ENCODE measurements around the gene RNF7. TPM values are rescaled to one million over a fixed set of nuclear protein-coding genes. Genes with fewer than 3 reads are reported as not detected.

RNF7 gene
- total and polyA plus RNA-seq, 2 donors (not counting 3 experiments of a cell fraction or from before 2014, with no cell fraction given), result 120 to 136 TPM

DNA sequence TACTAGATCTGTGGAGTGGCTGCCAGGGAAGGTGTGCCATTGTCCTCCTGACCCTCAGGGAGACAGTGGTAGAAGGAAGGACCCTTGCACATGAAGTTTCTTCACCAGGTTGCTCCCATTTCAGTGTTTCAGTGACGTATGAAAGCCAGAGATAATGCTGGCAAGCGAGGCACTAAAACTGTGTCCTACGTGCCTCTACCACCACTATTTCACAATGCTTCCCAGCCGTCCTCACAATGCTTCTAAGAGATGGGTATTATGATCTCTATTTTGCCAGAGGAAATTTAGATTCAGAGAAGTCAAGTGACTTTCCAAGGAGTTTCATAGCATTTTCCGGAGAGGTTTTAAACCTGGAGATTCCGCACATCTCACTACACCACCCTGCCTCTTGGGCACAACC, 28.0 kb upstream of the RNF7 start:
- intact Hi-C loops (cut with micrococcal nuclease), result no loop called here
- DNase-seq (ENCODE audit: low read depth, low spot score), result no peak
- Histone ChIP-seq H3K9me3 (replicated peaks; ENCODE audit: control insufficient read depth, insufficient read depth, low read length) (no peaks in the 10 kb centered on the region), H3K4me3 (replicated peaks in 1 of 3; ENCODE audit: insufficient read depth in 1 of 3, low read depth in 1 of 3, low read length in 3 of 3) (no peak overlapping the region), H3K4me1 (ENCODE audit: control insufficient read depth, extremely low read depth, insufficient read depth, low read length) (peaks cover 63% of the 10 kb centered on the region), H3K36me3 (ENCODE audit: control insufficient read depth in 2 of 2, extremely low read depth in 1 of 2, insufficient read depth in 2 of 2, low read length in 2 of 2) (no peaks in the 10 kb centered on the region), H2AFZ (ENCODE audit: low read depth, low read length) (no peak overlapping the region), H3K9me1 (replicated peaks; ENCODE audit: control insufficient read depth, extremely low read depth, insufficient read depth, low read length) (no peaks in the 10 kb centered on the region), H3K27me3 (ENCODE audit: control insufficient read depth in 2 of 2, insufficient read depth in 2 of 2, low read length in 2 of 2) (no peaks in the 10 kb centered on the region), H3K27ac (ENCODE audit: insufficient read depth, low read depth, low read length) (peak overlapping the region; percentile 65), H3K79me2 (ENCODE audit: control insufficient read depth, insufficient read depth, low read length) (no peaks in the 10 kb centered on the region), H3K9ac (replicated peaks; ENCODE audit: extremely low read depth, insufficient read depth, low read length) (no peak overlapping the region), H3K4me2 (ENCODE audit: insufficient read depth, low read length) (no peak overlapping the region), H4K20me1 (replicated peaks; ENCODE audit: control insufficient read depth, extremely low read depth, insufficient read depth, low read length) (no peaks in the 10 kb centered on the region)
- TF ChIP-seq MYC (IDR thresholded peaks at IDR 0.05; ENCODE audit: low read depth, low read length) (no peak), GATA2 (IDR thresholded peaks at IDR 0.05; ENCODE audit: insufficient read depth, insufficient read length, low read depth, low read length) (no peak), POLR2AphosphoS5 (IDR thresholded peaks at IDR 0.05; ENCODE audit: insufficient read depth, low read depth, low read length) (no peak)
- TF ChIP-seq, protein P1, sequence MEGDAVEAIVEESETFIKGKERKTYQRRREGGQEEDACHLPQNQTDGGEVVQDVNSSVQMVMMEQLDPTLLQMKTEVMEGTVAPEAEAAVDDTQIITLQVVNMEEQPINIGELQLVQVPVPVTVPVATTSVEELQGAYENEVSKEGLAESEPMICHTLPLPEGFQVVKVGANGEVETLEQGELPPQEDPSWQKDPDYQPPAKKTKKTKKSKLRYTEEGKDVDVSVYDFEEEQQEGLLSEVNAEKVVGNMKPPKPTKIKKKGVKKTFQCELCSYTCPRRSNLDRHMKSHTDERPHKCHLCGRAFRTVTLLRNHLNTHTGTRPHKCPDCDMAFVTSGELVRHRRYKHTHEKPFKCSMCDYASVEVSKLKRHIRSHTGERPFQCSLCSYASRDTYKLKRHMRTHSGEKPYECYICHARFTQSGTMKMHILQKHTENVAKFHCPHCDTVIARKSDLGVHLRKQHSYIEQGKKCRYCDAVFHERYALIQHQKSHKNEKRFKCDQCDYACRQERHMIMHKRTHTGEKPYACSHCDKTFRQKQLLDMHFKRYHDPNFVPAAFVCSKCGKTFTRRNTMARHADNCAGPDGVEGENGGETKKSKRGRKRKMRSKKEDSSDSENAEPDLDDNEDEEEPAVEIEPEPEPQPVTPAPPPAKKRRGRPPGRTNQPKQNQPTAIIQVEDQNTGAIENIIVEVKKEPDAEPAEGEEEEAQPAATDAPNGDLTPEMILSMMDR (IDR thresholded peaks at IDR 0.05; ENCODE audit: extremely low read depth in 1 of 2, insufficient read depth in 1 of 2, low read depth in 1 of 2, low read length in 2 of 2), result no peak
- TF ChIP-seq, protein P2, sequence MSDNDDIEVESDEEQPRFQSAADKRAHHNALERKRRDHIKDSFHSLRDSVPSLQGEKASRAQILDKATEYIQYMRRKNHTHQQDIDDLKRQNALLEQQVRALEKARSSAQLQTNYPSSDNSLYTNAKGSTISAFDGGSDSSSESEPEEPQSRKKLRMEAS (IDR thresholded peaks at IDR 0.05; ENCODE audit: insufficient read depth, insufficient read length), result no peak
- ChIA-PET CTCF (no interaction called here), POLR2A (no interaction called here)
- no TSS peak for BruUV-seq (replicated peaks)
- FAIRE-seq, result no peak
- dilution Hi-C loops (cut with MboI; ENCODE audit: extremely low pct_ligation_motif_present, low sequenced_read_pairs), result no loop called here
